ENCODE measurements around the gene MN1. TPM values are rescaled to one million over a fixed set of nuclear protein-coding genes. Genes with fewer than 3 reads are reported as not detected.
A peak's percentile ranks its signal among the peaks of the same experiment; 100 is the strongest.

The MN1 gene
- total RNA-seq, 4 donors from 2014 or later, result 1.7 to 7.0 (median 2.4) TPM

DNA sequence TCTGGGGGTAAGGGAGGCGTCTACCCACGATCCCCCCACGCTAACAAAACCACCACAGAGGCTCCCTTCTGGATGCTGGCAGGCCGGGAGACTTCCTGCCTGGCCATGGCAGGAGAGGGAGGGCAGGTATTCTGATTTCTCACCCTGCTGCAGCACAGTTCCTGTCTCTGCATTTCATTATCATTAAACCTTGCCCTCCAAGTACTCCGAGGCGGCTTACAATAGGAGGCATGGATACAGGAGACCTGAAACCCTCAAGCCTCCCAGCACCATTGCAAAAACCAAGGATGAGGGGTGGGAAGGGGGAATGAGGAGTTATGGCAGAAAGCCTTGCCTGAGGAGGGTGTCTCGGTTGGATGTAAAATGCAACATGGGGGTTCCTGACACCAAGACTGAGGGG, 44.1 kb upstream of the MN1 start:
- WGBS, 2 donors, result 84 to 93% methylated on average over 7 of the region's 7 CpGs
- H3K4me3 ChIP-seq (ENCODE audit: low read depth, poor library complexity, severe bottlenecking), result no peak overlapping the region
- DNase-seq (ENCODE audit: low spot score in 2 of 2), result no peak
- TF ChIP-seq, protein P1, sequence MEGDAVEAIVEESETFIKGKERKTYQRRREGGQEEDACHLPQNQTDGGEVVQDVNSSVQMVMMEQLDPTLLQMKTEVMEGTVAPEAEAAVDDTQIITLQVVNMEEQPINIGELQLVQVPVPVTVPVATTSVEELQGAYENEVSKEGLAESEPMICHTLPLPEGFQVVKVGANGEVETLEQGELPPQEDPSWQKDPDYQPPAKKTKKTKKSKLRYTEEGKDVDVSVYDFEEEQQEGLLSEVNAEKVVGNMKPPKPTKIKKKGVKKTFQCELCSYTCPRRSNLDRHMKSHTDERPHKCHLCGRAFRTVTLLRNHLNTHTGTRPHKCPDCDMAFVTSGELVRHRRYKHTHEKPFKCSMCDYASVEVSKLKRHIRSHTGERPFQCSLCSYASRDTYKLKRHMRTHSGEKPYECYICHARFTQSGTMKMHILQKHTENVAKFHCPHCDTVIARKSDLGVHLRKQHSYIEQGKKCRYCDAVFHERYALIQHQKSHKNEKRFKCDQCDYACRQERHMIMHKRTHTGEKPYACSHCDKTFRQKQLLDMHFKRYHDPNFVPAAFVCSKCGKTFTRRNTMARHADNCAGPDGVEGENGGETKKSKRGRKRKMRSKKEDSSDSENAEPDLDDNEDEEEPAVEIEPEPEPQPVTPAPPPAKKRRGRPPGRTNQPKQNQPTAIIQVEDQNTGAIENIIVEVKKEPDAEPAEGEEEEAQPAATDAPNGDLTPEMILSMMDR (IDR thresholded peaks at IDR 0.05), result no peak
- no peak for TF ChIP-seq POLR2A (IDR thresholded peaks at IDR 0.05)
- intact Hi-C loops (cut with DNase I; ENCODE audit: low total_unique reads), result no loop called here

DNA sequence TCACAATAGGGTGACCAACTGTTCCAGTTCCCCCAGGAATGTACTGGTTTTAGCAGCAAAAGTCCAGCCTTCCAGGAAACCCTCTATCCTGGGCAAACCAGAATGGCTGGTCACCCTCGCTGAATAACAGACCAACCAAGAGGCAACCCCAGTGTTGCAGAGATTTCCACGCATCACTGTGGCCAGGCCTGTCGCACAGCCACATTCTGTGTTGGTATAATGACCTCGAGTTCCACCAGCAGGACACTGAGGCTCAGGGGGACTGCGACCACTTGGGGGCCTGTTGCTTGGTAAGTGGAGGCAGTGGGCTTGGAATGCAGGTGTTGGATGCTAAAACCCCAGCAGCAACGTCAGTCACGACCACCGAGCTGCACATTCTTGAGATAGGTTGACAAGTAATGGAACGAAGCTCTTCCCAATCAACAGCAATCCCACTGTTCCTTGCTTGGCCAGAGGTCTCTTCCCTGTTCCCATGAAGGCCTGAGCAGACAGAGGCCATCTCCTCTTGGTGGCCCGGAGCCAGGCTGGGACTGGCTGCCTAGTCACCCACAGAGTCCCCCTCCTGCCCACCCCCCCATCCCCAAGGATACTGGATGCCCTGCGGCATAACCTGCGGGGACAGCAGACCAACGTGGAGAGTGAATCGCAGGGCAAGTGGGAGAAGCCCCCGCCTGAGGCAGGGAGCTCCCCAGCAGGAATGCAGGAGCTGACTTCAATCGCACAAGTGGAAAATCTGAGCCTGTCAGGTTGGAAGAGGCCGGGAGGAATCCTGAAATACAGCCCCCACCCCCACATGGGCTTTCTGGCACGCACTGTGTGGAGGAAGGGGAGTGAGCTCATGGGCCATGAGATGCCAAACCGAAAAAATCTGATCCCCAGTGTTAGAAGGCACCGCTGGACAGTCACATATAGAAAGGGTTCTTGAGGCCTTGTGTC, 43.4 kb upstream of the MN1 start:
- no peak overlapping the region for H3K4me3 ChIP-seq (ENCODE audit: low read depth, poor library complexity, severe bottlenecking)
- no peak for DNase-seq (ENCODE audit: low spot score in 2 of 2)
- TF ChIP-seq, protein P1 (IDR thresholded peaks at IDR 0.05), result no peak
- no peak for TF ChIP-seq POLR2A (IDR thresholded peaks at IDR 0.05)
- intact Hi-C loops (cut with DNase I; ENCODE audit: low total_unique reads), result no loop called here
- WGBS, 2 donors, result 82 to 83% methylated on average over 19 to 20 of the region's 20 CpGs

DNA sequence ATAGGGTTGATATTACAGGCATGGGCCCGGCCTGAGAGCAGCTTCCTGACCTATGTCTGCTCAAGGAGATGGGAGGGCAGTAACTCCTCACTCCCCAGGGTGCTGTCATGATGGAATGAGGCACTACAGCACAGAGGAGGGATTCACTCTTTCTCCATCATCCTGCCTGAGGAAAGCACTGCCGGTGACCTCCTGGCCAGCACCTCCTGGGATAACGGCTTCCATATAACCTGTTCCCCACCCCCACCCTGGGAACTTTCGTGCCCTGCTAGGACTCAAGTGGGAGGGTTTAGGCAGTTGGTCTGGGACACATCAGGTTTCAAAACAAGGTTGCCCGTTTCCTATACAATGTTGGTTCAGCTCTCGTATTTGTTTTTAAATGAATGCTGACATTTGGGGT, 42.7 kb upstream of the MN1 start:
- intact Hi-C loops (cut with DNase I; ENCODE audit: low total_unique reads), result no loop called here
- H3K4me3 ChIP-seq (ENCODE audit: low read depth, poor library complexity, severe bottlenecking), result no peak overlapping the region
- WGBS, 2 donors, result 88 to 94% methylated on average over 6 of the region's 6 CpGs
- TF ChIP-seq, protein P1 (IDR thresholded peaks at IDR 0.05), result no peak
- TF ChIP-seq POLR2A (IDR thresholded peaks at IDR 0.05), result no peak
- DNase-seq (ENCODE audit: low spot score in 2 of 2), result no peak

DNA sequence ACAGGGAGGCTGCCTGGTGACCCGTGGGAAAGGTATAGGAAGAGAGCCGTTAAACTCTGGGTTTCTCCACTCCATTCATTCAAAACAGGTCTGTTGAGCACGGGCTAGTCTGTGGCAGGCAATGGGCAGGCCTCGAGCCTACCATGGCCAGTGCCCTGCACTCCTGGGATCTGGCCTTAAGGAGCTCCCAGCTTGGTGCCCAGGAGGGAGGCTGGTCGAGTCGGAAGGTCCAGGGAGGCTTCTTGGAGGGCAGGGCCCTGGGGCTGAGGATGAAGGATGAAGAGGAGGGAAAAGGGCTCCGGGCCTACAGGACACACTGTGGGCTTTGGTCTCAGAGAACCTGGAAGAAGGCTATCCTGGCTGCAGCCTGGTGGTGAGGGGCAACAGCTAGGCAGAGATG, 41.9 kb upstream of the MN1 start:
- intact Hi-C loops (cut with DNase I; ENCODE audit: low total_unique reads), result no loop called here
- no peak for DNase-seq (ENCODE audit: low spot score in 2 of 2)
- H3K4me3 ChIP-seq (ENCODE audit: low read depth, poor library complexity, severe bottlenecking), result no peak overlapping the region
- no peak for TF ChIP-seq POLR2A (IDR thresholded peaks at IDR 0.05)
- TF ChIP-seq, protein P1 (IDR thresholded peaks at IDR 0.05), result no peak
- 70 to 84% methylated on average over 7 of the region's 7 CpGs for WGBS, 2 donors

DNA sequence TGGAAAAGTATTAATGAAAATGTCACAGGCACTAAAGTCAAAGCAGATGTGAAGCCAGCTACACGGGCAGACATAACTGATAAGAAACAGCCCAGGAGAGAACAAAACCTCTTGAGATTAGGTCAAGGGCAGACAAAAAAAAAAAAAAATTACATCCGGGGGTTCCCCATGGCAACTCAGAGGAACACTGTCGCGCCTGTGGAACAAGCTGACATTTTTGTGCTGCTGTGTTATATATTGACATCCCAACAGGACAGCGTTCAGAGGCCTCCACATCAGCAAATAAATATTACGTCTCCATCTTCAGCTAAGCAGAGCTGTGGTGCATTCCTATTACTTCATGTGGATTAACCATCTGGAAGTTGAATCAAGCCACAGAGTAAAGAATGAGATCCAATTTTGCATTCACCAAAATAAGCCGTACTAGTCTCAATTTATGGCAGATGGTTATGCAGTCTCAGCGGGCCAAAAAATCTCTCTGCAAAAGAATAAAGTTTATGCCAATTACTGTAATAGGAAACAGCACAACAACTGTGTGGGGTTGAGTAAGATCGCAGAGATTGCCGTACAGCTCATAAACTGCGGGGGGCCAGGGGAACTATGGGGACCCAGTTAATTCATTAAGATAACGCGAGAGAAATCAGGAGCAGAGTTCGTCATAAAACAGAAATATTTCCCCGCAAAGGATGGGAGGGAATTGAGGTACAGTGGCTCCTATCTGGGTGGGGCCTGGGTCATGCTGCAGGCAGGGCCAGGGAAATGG, 41.3 kb upstream of the MN1 start:
- no peak for TF ChIP-seq POLR2A (IDR thresholded peaks at IDR 0.05)
- TF ChIP-seq, protein P1 (IDR thresholded peaks at IDR 0.05), result no peak
- no peak overlapping the region for H3K4me3 ChIP-seq (ENCODE audit: low read depth, poor library complexity, severe bottlenecking)
- 60 to 72% methylated on average over 15 of the region's 15 CpGs for WGBS, 2 donors
- intact Hi-C loops (cut with DNase I; ENCODE audit: low total_unique reads), result no loop called here
- DNase-seq (ENCODE audit: low spot score in 2 of 2), result peak in 1 of 2 donors; percentile 80
